H9 (cell line): ENCODE results near the gene HSD17B13. TPM values are rescaled to one million over a fixed set of nuclear protein-coding genes. Genes with fewer than 3 reads are reported as not detected.

Experiments
- DNase-seq: peaks from one replicate; pipeline ENCODE4 v3.0.0-alpha.2; 2017
- H2AFZ ChIP-seq: one replicate; pipeline ENCODE4 v1.6.1; 2013; ENCODE audit warnings: mild to moderate bottlenecking, low read length, control low read depth, moderate library complexity
- H2AK5ac ChIP-seq: 2 replicates; pipeline ENCODE4 v1.6.1; 2013; ENCODE audit warnings: low read length, control low read depth, mixed read lengths; ENCODE audit not compliant: insufficient read length
- H2BK120ac ChIP-seq: one replicate; pipeline ENCODE4 v1.6.1; 2013; ENCODE audit warnings: low read depth, mild to moderate bottlenecking, low read length, control low read depth, inconsistent platforms; ENCODE audit not compliant: poor library complexity, severe bottlenecking
- H2BK12ac ChIP-seq: 2 replicates; pipeline ENCODE4 v1.6.1; 2013; ENCODE audit warnings: low read length, control low read depth, mixed read lengths, low read depth; ENCODE audit not compliant: insufficient read length
- H2BK15ac ChIP-seq: 2 replicates; pipeline ENCODE4 v1.6.1; 2013; ENCODE audit warnings: low read depth, low read length, control low read depth
- H2BK20ac ChIP-seq: one replicate; pipeline ENCODE4 v1.6.1; 2013; ENCODE audit warnings: low read depth, mild to moderate bottlenecking, low read length, control low read depth, inconsistent platforms; ENCODE audit not compliant: poor library complexity, severe bottlenecking
- H2BK5ac ChIP-seq: 2 replicates; pipeline ENCODE4 v1.6.1; 2013; ENCODE audit warnings: low read length, control low read depth, mixed read lengths; ENCODE audit not compliant: insufficient read length
- H3K14ac ChIP-seq: 2 replicates; pipeline ENCODE4 v1.6.1; 2013; ENCODE audit warnings: low read length, control low read depth; ENCODE audit not compliant: insufficient read depth
- H3K18ac ChIP-seq: 2 replicates; pipeline ENCODE4 v1.6.1; 2013; ENCODE audit warnings: low read depth, mild to moderate bottlenecking, mixed read lengths, low read length, control low read depth; ENCODE audit not compliant: insufficient read length
- H3K23ac ChIP-seq: 2 replicates; pipeline ENCODE4 v1.6.1; 2013; ENCODE audit warnings: low read length, control low read depth, mixed read lengths, low read depth; ENCODE audit not compliant: insufficient read length
- H3K23me2 ChIP-seq: 2 replicates; pipeline ENCODE4 v1.6.1; 2013; ENCODE audit warnings: low read depth, mild to moderate bottlenecking, mixed read lengths, low read length, control low read depth; ENCODE audit not compliant: insufficient read length, poor library complexity, severe bottlenecking
- H3K27ac ChIP-seq: 2 replicates; pipeline ENCODE4 v1.5.1; 2013; ENCODE audit warnings: low read length, control low read depth, mixed read lengths, low read depth; ENCODE audit not compliant: insufficient read length
- H3K27me3 ChIP-seq: 2 replicates; pipeline ENCODE4 v1.6.1; 2013; ENCODE audit warnings: low read length, control low read depth, inconsistent platforms; ENCODE audit not compliant: insufficient read depth
- H3K4ac ChIP-seq: 2 replicates; pipeline ENCODE4 v1.6.1; 2013; ENCODE audit warnings: low read depth, mild to moderate bottlenecking, control low read depth, inconsistent platforms, low read length, moderate library complexity
- H3K4me1 ChIP-seq: 2 replicates; pipeline ENCODE4 v1.6.1; 2013; ENCODE audit warnings: low read length, control low read depth, inconsistent platforms; ENCODE audit not compliant: insufficient read depth
- H3K4me2 ChIP-seq: 2 replicates; pipeline ENCODE4 v1.6.1; 2013; ENCODE audit warnings: low read length, control low read depth, mixed read lengths; ENCODE audit not compliant: insufficient read length, insufficient read depth
- H3K56ac ChIP-seq: 2 replicates; pipeline ENCODE4 v1.6.1; 2013; ENCODE audit warnings: low read depth, mild to moderate bottlenecking, mixed read lengths, low read length, control low read depth; ENCODE audit not compliant: insufficient read length
- H3K79me1 ChIP-seq: 2 replicates; pipeline ENCODE4 v1.6.1; 2013; ENCODE audit warnings: low read depth, mild to moderate bottlenecking, moderate library complexity, low read length, control low read depth, inconsistent platforms; ENCODE audit not compliant: insufficient read depth, poor library complexity, severe bottlenecking
- H3K79me2 ChIP-seq: 2 replicates; pipeline ENCODE4 v1.6.1; 2013; ENCODE audit warnings: low read length, control low read depth, inconsistent platforms; ENCODE audit not compliant: insufficient read depth
- H3K9ac ChIP-seq: 2 replicates; pipeline ENCODE4 v1.6.1; 2013; ENCODE audit warnings: low read length, control low read depth, mixed read lengths; ENCODE audit not compliant: insufficient read length; ENCODE audit errors: extremely low read depth
- H3K9me3 ChIP-seq: one replicate; pipeline ENCODE4 v1.6.1; 2013; ENCODE audit warnings: low read depth, low read length, inconsistent platforms; ENCODE audit not compliant: control insufficient read depth
- H3T11ph ChIP-seq: one replicate; pipeline ENCODE4 v1.6.1; 2013; ENCODE audit warnings: mild to moderate bottlenecking, low read length, control low read depth, inconsistent platforms
- H4K20me1 ChIP-seq: one replicate; pipeline ENCODE4 v1.6.1; 2013; ENCODE audit not compliant: control insufficient read depth, insufficient read length, insufficient read depth
- H4K5ac ChIP-seq: 2 replicates; pipeline ENCODE4 v1.6.1; 2013; ENCODE audit warnings: low read depth, mild to moderate bottlenecking, mixed read lengths, low read length, control low read depth; ENCODE audit not compliant: insufficient read length
- H4K8ac ChIP-seq: replicated peaks from 2 replicates; pipeline ENCODE4 v1.6.1; 2013; ENCODE audit warnings: low read length, control low read depth, mixed read lengths, low read depth; ENCODE audit not compliant: insufficient read length
- H4K91ac ChIP-seq: 2 replicates; pipeline ENCODE4 v1.6.1; 2013; ENCODE audit warnings: low read depth, mild to moderate bottlenecking, moderate library complexity, mixed read lengths, low read length, control low read depth; ENCODE audit not compliant: insufficient read length
- H3K27ac Mint-ChIP-seq, 3 experiments: 2 replicates in 2 of 3; 3 replicates in 1 of 3; pipeline ENCODE4 v1.8.0; 2020 to 2021; ENCODE audit warnings: mixed read lengths in 3 of 3, mild to moderate bottlenecking in 1 of 3, moderate library complexity in 1 of 3
- H3K27me3 Mint-ChIP-seq: 2 replicates; pipeline ENCODE4 v1.8.0; 2021; ENCODE audit warnings: low read depth, mild to moderate bottlenecking, moderate library complexity, mixed read lengths
- H3K36me3 Mint-ChIP-seq, 3 experiments: 2 replicates in 2 of 3; 3 replicates in 1 of 3; pipeline ENCODE4 v1.8.0; 2020 to 2021; ENCODE audit warnings: low read depth in 3 of 3, mixed read lengths in 3 of 3; ENCODE audit not compliant: insufficient read depth in 1 of 3
- H3K4me1 Mint-ChIP-seq, 2 experiments: 2 replicates each; pipeline ENCODE4 v1.8.0; 2020; ENCODE audit warnings: mixed read lengths in 2 of 2
- H3K4me3 Mint-ChIP-seq, 2 experiments: 2 replicates in 1 of 2; 3 replicates in 1 of 2; pipeline ENCODE4 v1.8.0; 2020 to 2021; ENCODE audit warnings: mild to moderate bottlenecking in 2 of 2, mixed read lengths in 2 of 2, moderate library complexity in 1 of 2
- H3K9me3 Mint-ChIP-seq, 2 experiments: 2 replicates in 1 of 2; 3 replicates in 1 of 2; pipeline ENCODE4 v1.8.0; 2020; ENCODE audit warnings: mild to moderate bottlenecking in 2 of 2, mixed read lengths in 2 of 2, moderate library complexity in 1 of 2
- WGBS: extraction: QIAGEN DNeasy Blood & Tissue Kit; methylation state at CpG from one replicate; pipeline ENCODE4 v1.1.7; 2013; ENCODE audit warnings: missing lambda C conversion rate, low lambda C conversion rate, mixed read lengths; ENCODE audit not compliant: insufficient read length; ENCODE audit errors: extremely low coverage; 5-methylcytosine and 5-hydroxymethylcytosine counted together
- total RNA-seq: library from RNA; stranded (reverse); gene quantifications from 2 replicates; pipeline ENCODE4 v1.2.1, GENCODE V29; 2021
- TF ChIP-seq, protein P1 (sequence below): fragments of 200-600 bp; sonication (generic); conservative IDR thresholded peaks from 3 replicates; pipeline ENCODE4 v1.8.0; 2021; ENCODE audit warnings: antibody characterized with exemption, mild to moderate bottlenecking

The HSD17B13 gene
- total RNA-seq, 1 experiment from 2014 or later, result not detected

DNA sequence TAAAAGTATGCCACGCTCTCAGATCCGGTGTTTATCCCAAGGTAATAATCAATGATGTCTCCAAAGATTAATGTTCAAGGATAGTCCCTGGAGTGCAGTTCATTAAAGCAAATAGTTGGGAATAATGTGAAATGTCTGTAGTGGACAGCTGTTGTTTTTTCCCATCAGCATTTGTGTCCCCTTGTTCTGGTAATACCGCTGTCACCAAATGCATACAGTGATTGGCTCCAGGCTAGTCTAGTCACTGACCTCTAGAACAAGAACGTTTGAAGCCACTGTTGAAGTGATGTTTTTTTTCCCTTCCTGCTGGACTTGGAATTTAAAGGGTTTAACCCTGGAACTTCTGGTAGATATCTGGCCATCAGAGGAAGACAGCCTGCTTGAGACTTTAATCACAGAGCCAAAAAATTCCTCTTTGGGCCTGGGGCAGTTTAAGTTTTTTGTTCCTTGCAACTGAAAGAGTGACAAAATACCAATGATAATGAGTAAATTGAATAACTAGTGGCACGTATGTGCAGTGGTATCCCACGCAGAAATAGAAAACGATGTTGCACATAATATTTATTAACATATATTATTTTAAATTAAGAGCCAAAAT, 37.8 kb upstream of the HSD17B13 start:
- H3K27me3 Mint-ChIP-seq, result no peaks in the 10 kb centered on the region
- no peaks in the 10 kb centered on the region for H3K79me1 ChIP-seq
- peaks cover 5% of the 10 kb centered on the region; the same call in 1 of the 2 replicates for H3K4me1 ChIP-seq
- no peak for DNase-seq
- no peaks in the 10 kb centered on the region for H3K79me2 ChIP-seq
- no peaks in the 10 kb centered on the region for H4K20me1 ChIP-seq
- H3T11ph ChIP-seq, result no peak overlapping the region
- H4K5ac ChIP-seq, result no peak overlapping the region
- no peak overlapping the region for H3K4me2 ChIP-seq
- H3K27ac Mint-ChIP-seq, result no peak overlapping the region
- H4K8ac ChIP-seq, result no peak overlapping the region
- no peak overlapping the region for H2BK20ac ChIP-seq
- H3K36me3 Mint-ChIP-seq, result peaks cover 4 to 12% (median 10%) of the 10 kb centered on the region in 3 experiments; a peak in 6 of 7 replicates
- H3K23me2 ChIP-seq, result no peaks in the 10 kb centered on the region
- no peak overlapping the region for H3K27ac ChIP-seq
- H3K27me3 ChIP-seq, result no peaks in the 10 kb centered on the region
- no peak overlapping the region for H2AFZ ChIP-seq
- H3K56ac ChIP-seq, result no peak overlapping the region
- H3K23ac ChIP-seq, result no peak overlapping the region
- no peak overlapping the region for H2AK5ac ChIP-seq
- H2BK15ac ChIP-seq, result no peak overlapping the region
- peaks cover 15 to 17% of the 10 kb centered on the region in 2 experiments for H3K4me1 Mint-ChIP-seq
- H3K9me3 ChIP-seq, result no peaks in the 10 kb centered on the region
- H2BK12ac ChIP-seq, result no peak overlapping the region
- H3K9ac ChIP-seq, result no peak overlapping the region
- TF ChIP-seq, protein P1, sequence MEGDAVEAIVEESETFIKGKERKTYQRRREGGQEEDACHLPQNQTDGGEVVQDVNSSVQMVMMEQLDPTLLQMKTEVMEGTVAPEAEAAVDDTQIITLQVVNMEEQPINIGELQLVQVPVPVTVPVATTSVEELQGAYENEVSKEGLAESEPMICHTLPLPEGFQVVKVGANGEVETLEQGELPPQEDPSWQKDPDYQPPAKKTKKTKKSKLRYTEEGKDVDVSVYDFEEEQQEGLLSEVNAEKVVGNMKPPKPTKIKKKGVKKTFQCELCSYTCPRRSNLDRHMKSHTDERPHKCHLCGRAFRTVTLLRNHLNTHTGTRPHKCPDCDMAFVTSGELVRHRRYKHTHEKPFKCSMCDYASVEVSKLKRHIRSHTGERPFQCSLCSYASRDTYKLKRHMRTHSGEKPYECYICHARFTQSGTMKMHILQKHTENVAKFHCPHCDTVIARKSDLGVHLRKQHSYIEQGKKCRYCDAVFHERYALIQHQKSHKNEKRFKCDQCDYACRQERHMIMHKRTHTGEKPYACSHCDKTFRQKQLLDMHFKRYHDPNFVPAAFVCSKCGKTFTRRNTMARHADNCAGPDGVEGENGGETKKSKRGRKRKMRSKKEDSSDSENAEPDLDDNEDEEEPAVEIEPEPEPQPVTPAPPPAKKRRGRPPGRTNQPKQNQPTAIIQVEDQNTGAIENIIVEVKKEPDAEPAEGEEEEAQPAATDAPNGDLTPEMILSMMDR, result no peak
- no peak overlapping the region for H3K4me3 Mint-ChIP-seq
- WGBS, result no CpG with 5 or more reads among the region's 7 CpGs
- no peak overlapping the region for H4K91ac ChIP-seq
- no peak overlapping the region for H3K4ac ChIP-seq
- H3K18ac ChIP-seq, result no peak overlapping the region
- no peaks in the 10 kb centered on the region; a peak in 1 of 5 replicates for H3K9me3 Mint-ChIP-seq
- H3K14ac ChIP-seq, result no peak overlapping the region
- H2BK5ac ChIP-seq, result no peak overlapping the region
- no peak overlapping the region for H2BK120ac ChIP-seq
